HEK293 (cell line): ENCODE results near the gene RPS6KA5.

ENCODE experiments used
- CTCF ChIA-PET: fragments of 350-600 bp; formaldehyde crosslinking; extraction: SDS; loops from one replicate; lab custom pipeline; 2021; ENCODE audit warnings: antibody characterized with exemption; lab: Yijun Ruan, JAX
- POLR2A ChIA-PET: fragments of 300-600 bp; formaldehyde crosslinking; extraction: SDS; loops from one replicate; lab custom pipeline; 2020; ENCODE audit warnings: antibody characterized with exemption, inconsistent platforms; lab: Yijun Ruan, JAX
- H3K27ac ChIP-seq: fragments of 200-500 bp; sonication (Bioruptor generic); 2 replicates; pipeline ENCODE4 v1.5.1; 2014; ENCODE audit warnings: low read depth, low read length, control low read depth, inconsistent platforms; ENCODE audit errors: extremely low read depth
- H3K36me3 ChIP-seq, 2 experiments: fragments of 200-500 bp in 1 of 2; sonication (Bioruptor generic) in 1 of 2; 1 replicate in 1 of 2; 2 replicates in 1 of 2; pipeline ENCODE4 v1.5.1; 2014 to 2017; ENCODE audit warnings: inconsistent platforms in 2 of 2, low read length in 2 of 2; ENCODE audit not compliant: control insufficient read depth in 2 of 2, insufficient read depth in 1 of 2
- H3K4me1 ChIP-seq: fragments of 200-500 bp; sonication (Bioruptor generic); 2 replicates; pipeline ENCODE4 v1.5.1; 2014; ENCODE audit warnings: mild to moderate bottlenecking, low read length, inconsistent platforms; ENCODE audit not compliant: control insufficient read depth, insufficient read depth
- H3K4me3 ChIP-seq: 2 replicates; pipeline ENCODE4 v1.5.1; 2011; ENCODE audit warnings: low read depth, mild to moderate bottlenecking, control low read depth, low read length, moderate library complexity
- H3K9me3 ChIP-seq: fragments of 200-500 bp; sonication (Bioruptor generic); 2 replicates; pipeline ENCODE4 v1.5.1; 2014; ENCODE audit warnings: low read depth, low read length, inconsistent platforms; ENCODE audit not compliant: control insufficient read depth, insufficient read depth
- IKZF3 ChIP-seq: fragments of 450-650 bp; IDR thresholded peaks from 2 replicates; pipeline ENCODE4 v1.5.0; 2018; ENCODE audit warnings: missing biosample characterization, mild to moderate bottlenecking, missing genetic modification characterization, moderate library complexity
- KLF10 ChIP-seq: fragments of 450-650 bp; IDR thresholded peaks from 2 replicates; pipeline ENCODE4 v1.5.1; 2018; ENCODE audit warnings: missing biosample characterization, mild to moderate bottlenecking, missing genetic modification characterization
- OVOL3 ChIP-seq: fragments of 450-650 bp; formaldehyde crosslinking; IDR thresholded peaks from 2 replicates; pipeline ENCODE4 v1.5.1; 2016; ENCODE audit warnings: missing biosample characterization, missing genetic modification characterization
- PBX3 ChIP-seq: sonication (generic); formaldehyde crosslinking; IDR thresholded peaks from 2 replicates; pipeline ENCODE4 v1.8.1; 2022; ENCODE audit warnings: mild to moderate bottlenecking, moderate library complexity, missing genetic modification reagents
- WT1 ChIP-seq: fragments of 450-650 bp; formaldehyde crosslinking; IDR thresholded peaks from 2 replicates; pipeline ENCODE4 v1.5.1; 2016; ENCODE audit warnings: missing biosample characterization, missing genetic modification characterization
- YY2 ChIP-seq: fragments of 450-650 bp; formaldehyde crosslinking; IDR thresholded peaks from 2 replicates; pipeline ENCODE4 v1.5.1; 2016; ENCODE audit warnings: missing biosample characterization, missing genetic modification characterization
- ZBTB11 ChIP-seq: fragments of 450-650 bp; formaldehyde crosslinking; conservative IDR thresholded peaks from 2 replicates; pipeline ENCODE4 v1.5.1; 2016; ENCODE audit warnings: low read depth, missing biosample characterization, missing genetic modification characterization
- ZFHX2 ChIP-seq: fragments of 450-650 bp; formaldehyde crosslinking; conservative IDR thresholded peaks from 2 replicates; pipeline ENCODE4 v1.5.1; 2016; ENCODE audit warnings: missing biosample characterization, missing genetic modification characterization
- ZNF132 ChIP-seq: fragments of 450-650 bp; formaldehyde crosslinking; IDR thresholded peaks from 2 replicates; pipeline ENCODE4 v1.5.1; 2017; ENCODE audit warnings: missing biosample characterization, missing genetic modification characterization, borderline replicate concordance
- ZNF133 ChIP-seq: fragments of 450-650 bp; formaldehyde crosslinking; IDR thresholded peaks from 2 replicates; pipeline ENCODE4 v1.5.1; 2016; ENCODE audit warnings: missing biosample characterization, missing genetic modification characterization
- ZNF211 ChIP-seq: fragments of 450-650 bp; formaldehyde crosslinking; IDR thresholded peaks from 2 replicates; pipeline ENCODE4 v1.5.1; 2016; ENCODE audit warnings: low read depth, missing biosample characterization, missing genetic modification characterization
- ZNF214 ChIP-seq: fragments of 450-650 bp; formaldehyde crosslinking; IDR thresholded peaks from 2 replicates; pipeline ENCODE4 v1.5.1; 2017; ENCODE audit warnings: missing biosample characterization, mild to moderate bottlenecking, missing genetic modification characterization, borderline replicate concordance
- ZNF426 ChIP-seq: fragments of 450-650 bp; formaldehyde crosslinking; IDR thresholded peaks from 2 replicates; pipeline ENCODE4 v1.5.1; 2017; ENCODE audit warnings: missing biosample characterization, missing genetic modification characterization, mild to moderate bottlenecking, inconsistent platforms, moderate library complexity
- ZNF433 ChIP-seq: fragments of 450-650 bp; formaldehyde crosslinking; IDR thresholded peaks from 2 replicates; pipeline ENCODE4 v1.5.1; 2016; ENCODE audit warnings: missing biosample characterization, missing genetic modification characterization, low read depth
- ZNF501 ChIP-seq: fragments of 450-650 bp; formaldehyde crosslinking; IDR thresholded peaks from 2 replicates; pipeline ENCODE4 v1.5.1; 2016; ENCODE audit warnings: missing biosample characterization, missing genetic modification characterization
- ZNF558 ChIP-seq: fragments of 450-650 bp; formaldehyde crosslinking; IDR thresholded peaks from 2 replicates; pipeline ENCODE4 v1.5.1; 2016; ENCODE audit warnings: missing biosample characterization, missing genetic modification characterization
- ZNF624 ChIP-seq: fragments of 450-650 bp; formaldehyde crosslinking; IDR thresholded peaks from 2 replicates; pipeline ENCODE4 v1.5.1; 2017; ENCODE audit warnings: missing biosample characterization, missing genetic modification characterization
- ZNF626 ChIP-seq: fragments of 450-650 bp; sonication (Bioruptor Pico); formaldehyde crosslinking; IDR thresholded peaks from 2 replicates; pipeline ENCODE4 v1.5.1; 2018; ENCODE audit warnings: missing biosample characterization, missing genetic modification characterization, inconsistent platforms
- ZNF664 ChIP-seq: fragments of 450-650 bp; formaldehyde crosslinking; IDR thresholded peaks from 2 replicates; pipeline ENCODE4 v1.5.1; 2016; ENCODE audit warnings: missing biosample characterization, missing genetic modification characterization
- TF ChIP-seq, protein P1 (sequence below): fragments of 450-650 bp; formaldehyde crosslinking; IDR thresholded peaks from 2 replicates; pipeline ENCODE4 v1.5.1; 2016; ENCODE audit warnings: missing biosample characterization, missing genetic modification characterization, low read depth
- TF ChIP-seq, protein P2 (sequence below): fragments of 450-650 bp; formaldehyde crosslinking; IDR thresholded peaks from 2 replicates; pipeline ENCODE4 v1.5.1; 2017; ENCODE audit warnings: missing biosample characterization, missing genetic modification characterization

RPS6KA5 gene

DNA sequence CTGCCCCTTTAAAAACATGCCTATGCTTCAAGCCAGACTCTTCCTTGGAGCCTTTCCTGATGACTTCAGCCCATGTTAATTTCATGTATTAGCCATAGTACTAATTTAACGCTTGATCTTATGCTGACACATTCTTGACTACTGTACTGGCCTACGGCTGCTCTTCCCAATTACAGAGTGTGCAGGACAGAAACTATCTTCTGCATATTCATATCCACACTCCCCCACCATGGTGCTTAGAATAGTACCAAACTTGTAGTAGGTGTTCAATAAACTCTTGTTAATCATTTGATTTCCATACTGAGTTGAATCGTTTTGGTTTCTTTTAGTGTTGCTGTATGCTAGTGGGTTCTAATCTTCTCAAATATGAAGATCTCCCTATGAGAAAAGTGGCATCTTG is 31.6 kb upstream of the RPS6KA5 start:
- Histone ChIP-seq H3K4me1 (no peaks in the 10 kb centered on the region), H3K4me3 (no peak overlapping the region), H3K36me3 (no peaks in the 10 kb centered on the region), H3K9me3 (no peaks in the 10 kb centered on the region), H3K27ac (no peak overlapping the region)
- CTCF ChIA-PET = no interaction called here
- TF ChIP-seq ZNF664 = 0 out of 2 replicates have a peak, but pooled peaks have one; percentile 63
- no peak for TF ChIP-seq ZBTB11 (tag by site-specific recombination)
- POLR2A ChIA-PET = no interaction called here

GRCh38 chr14:91090743-91091142 is 30.3 kb upstream of the RPS6KA5 start:
- no peaks in the 10 kb centered on the region for H3K36me3 ChIP-seq
- TF ChIP-seq ZNF426 = no peak
- TF ChIP-seq ZNF558 = no peak
- TF ChIP-seq IKZF3 = no peak
- TF ChIP-seq, protein P1, sequence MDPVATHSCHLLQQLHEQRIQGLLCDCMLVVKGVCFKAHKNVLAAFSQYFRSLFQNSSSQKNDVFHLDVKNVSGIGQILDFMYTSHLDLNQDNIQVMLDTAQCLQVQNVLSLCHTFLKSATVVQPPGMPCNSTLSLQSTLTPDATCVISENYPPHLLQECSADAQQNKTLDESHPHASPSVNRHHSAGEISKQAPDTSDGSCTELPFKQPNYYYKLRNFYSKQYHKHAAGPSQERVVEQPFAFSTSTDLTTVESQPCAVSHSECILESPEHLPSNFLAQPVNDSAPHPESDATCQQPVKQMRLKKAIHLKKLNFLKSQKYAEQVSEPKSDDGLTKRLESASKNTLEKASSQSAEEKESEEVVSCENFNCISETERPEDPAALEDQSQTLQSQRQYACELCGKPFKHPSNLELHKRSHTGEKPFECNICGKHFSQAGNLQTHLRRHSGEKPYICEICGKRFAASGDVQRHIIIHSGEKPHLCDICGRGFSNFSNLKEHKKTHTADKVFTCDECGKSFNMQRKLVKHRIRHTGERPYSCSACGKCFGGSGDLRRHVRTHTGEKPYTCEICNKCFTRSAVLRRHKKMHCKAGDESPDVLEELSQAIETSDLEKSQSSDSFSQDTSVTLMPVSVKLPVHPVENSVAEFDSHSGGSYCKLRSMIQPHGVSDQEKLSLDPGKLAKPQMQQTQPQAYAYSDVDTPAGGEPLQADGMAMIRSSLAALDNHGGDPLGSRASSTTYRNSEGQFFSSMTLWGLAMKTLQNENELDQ (tag by site-specific recombination) = no peak
- no peak for TF ChIP-seq ZNF433 (tag by site-specific recombination)
- TF ChIP-seq ZNF132 = no peak
- TF ChIP-seq ZNF501 (tag by site-specific recombination) = no peak
- TF ChIP-seq ZNF133 (tag by site-specific recombination) = no peak
- no peak for TF ChIP-seq ZFHX2 (tag by site-specific recombination)
- no peak for TF ChIP-seq KLF10 (tag by site-specific recombination)
- TF ChIP-seq, protein P2, sequence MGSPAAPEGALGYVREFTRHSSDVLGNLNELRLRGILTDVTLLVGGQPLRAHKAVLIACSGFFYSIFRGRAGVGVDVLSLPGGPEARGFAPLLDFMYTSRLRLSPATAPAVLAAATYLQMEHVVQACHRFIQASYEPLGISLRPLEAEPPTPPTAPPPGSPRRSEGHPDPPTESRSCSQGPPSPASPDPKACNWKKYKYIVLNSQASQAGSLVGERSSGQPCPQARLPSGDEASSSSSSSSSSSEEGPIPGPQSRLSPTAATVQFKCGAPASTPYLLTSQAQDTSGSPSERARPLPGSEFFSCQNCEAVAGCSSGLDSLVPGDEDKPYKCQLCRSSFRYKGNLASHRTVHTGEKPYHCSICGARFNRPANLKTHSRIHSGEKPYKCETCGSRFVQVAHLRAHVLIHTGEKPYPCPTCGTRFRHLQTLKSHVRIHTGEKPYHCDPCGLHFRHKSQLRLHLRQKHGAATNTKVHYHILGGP = no peak
- no peak for TF ChIP-seq YY2 (tag by site-specific recombination)
- TF ChIP-seq ZNF214 (tag by site-specific recombination) = no peak
- TF ChIP-seq OVOL3 (tag by site-specific recombination) = no peak
- TF ChIP-seq ZNF626 (tag by site-specific recombination) = no peak
- no peak for TF ChIP-seq ZNF211
- no peak for TF ChIP-seq PBX3 (CRISPR knock-in tag)
- no peak for TF ChIP-seq WT1
- no peak for TF ChIP-seq ZNF624 (tag by site-specific recombination)
- TF ChIP-seq, all 188 proteins: peak for 0
- no peak overlapping the region for H3K4me3 ChIP-seq
- no peak overlapping the region for H3K27ac ChIP-seq
- CTCF ChIA-PET = no interaction called here
- no peaks in the 10 kb centered on the region for H3K4me1 ChIP-seq
- no peaks in the 10 kb centered on the region for H3K9me3 ChIP-seq
- POLR2A ChIA-PET = no interaction called here
